Panc1 (cell line): ENCODE results near the gene HESX1. TPM values are rescaled to one million over a fixed set of nuclear protein-coding genes. Genes with fewer than 3 reads are reported as not detected.

Experiments
- ATAC-seq: fragments of 200-7000 bp; cut with Tn5 transposase; 2 replicates; pipeline ENCODE4 v1.9.1; 2020; ENCODE audit warnings: mild to moderate bottlenecking, moderate library complexity
- BruUV-seq: library from RNA; stranded (reverse); fragments of 400-500 nt; replicated peaks from 2 replicates; lab custom pipeline; 2021; lab: Mats Ljungman, UMichigan
- CTCF ChIA-PET: fragments of 300-600 bp; sonication (Branson Sonifier 250); formaldehyde crosslinking; loops from one replicate; lab custom pipeline; 2022; ENCODE audit warnings: antibody characterized with exemption; lab: Charles Lee
- POLR2A ChIA-PET: fragments of 300-600 bp; sonication (Branson Sonifier 250); formaldehyde crosslinking; loops from one replicate; lab custom pipeline; 2022; ENCODE audit warnings: antibody characterized with exemption; lab: Charles Lee
- DNase-seq: peaks from one replicate; pipeline ENCODE4 v3.0.0-alpha.2; 2010; ENCODE audit warnings: low read depth, low spot score
- H3K27ac ChIP-seq: 2 replicates; pipeline ENCODE4 v1.5.1; 2011; ENCODE audit warnings: mild to moderate bottlenecking, low read length, inconsistent platforms
- H3K27me3 ChIP-seq: fragments of 200-500 bp; sonication (Bioruptor generic); 2 replicates; pipeline ENCODE4 v1.6.0; 2014; ENCODE audit warnings: low read length, inconsistent platforms; ENCODE audit not compliant: control insufficient read depth, insufficient read depth
- H3K36me3 ChIP-seq: fragments of 200-500 bp; sonication (Bioruptor generic); 2 replicates; pipeline ENCODE4 v1.5.1; 2014; ENCODE audit warnings: inconsistent platforms, mild to moderate bottlenecking, low read length, moderate library complexity; ENCODE audit not compliant: control insufficient read depth, insufficient read depth
- H3K4me1 ChIP-seq: 2 replicates; pipeline ENCODE4 v1.5.1; 2011; ENCODE audit warnings: inconsistent platforms, mild to moderate bottlenecking, low read length, moderate library complexity; ENCODE audit not compliant: control insufficient read depth, insufficient read depth
- H3K4me3 ChIP-seq, 2 experiments: 2 replicates each; pipeline ENCODE4 v1.5.1; 2011 to 2012; ENCODE audit warnings: low read depth in 2 of 2, low read length in 2 of 2, mild to moderate bottlenecking in 2 of 2, inconsistent platforms in 1 of 2, moderate library complexity in 1 of 2
- H3K9me3 ChIP-seq: fragments of 200-500 bp; sonication (Bioruptor generic); 2 replicates; pipeline ENCODE4 v1.5.1; 2014; ENCODE audit warnings: low read depth, mild to moderate bottlenecking, inconsistent platforms, low read length, moderate library complexity; ENCODE audit not compliant: control insufficient read depth, insufficient read depth
- POLR2AphosphoS5 ChIP-seq: IDR thresholded peaks from 2 replicates; pipeline ENCODE4 v1.6.1; 2012; ENCODE audit warnings: mild to moderate bottlenecking, low read depth, low read length, moderate library complexity
- SIN3A ChIP-seq: IDR thresholded peaks from 2 replicates; pipeline ENCODE4 v1.6.1; 2012; ENCODE audit warnings: low read depth, mild to moderate bottlenecking, low read length, moderate library complexity, borderline replicate concordance; ENCODE audit not compliant: insufficient read depth
- TCF7L2 ChIP-seq: IDR thresholded peaks from 2 replicates; pipeline ENCODE4 v1.6.1; 2011; ENCODE audit warnings: mild to moderate bottlenecking, low read depth, low read length, inconsistent platforms
- in situ Hi-C: cut with HindIII; loops from 2 replicates; pipeline ENCODE4 v1.10.0; 2016; ENCODE audit warnings: low sequenced_read_pairs, low pct_unique_long_range_greater_than_20kb
- intact Hi-C: fragments of 100-400 bp; cut with micrococcal nuclease; formaldehyde crosslinking; loops from one replicate; pipeline ENCODE4 v1.10.0; 2022; ENCODE audit not compliant: unreplicated experiment
- total RNA-seq: library from RNA; stranded (reverse); gene quantifications from one replicate; pipeline ENCODE4 v1.2.1, GENCODE V29; 2021; ENCODE audit not compliant: unreplicated experiment
- TF ChIP-seq, protein P1 (sequence below), 2 experiments: IDR thresholded peaks; 2 replicates each; pipeline ENCODE4 v1.6.1; 2011 to 2012; ENCODE audit warnings: low read depth in 2 of 2, control low read depth in 1 of 2, low read length in 1 of 2, mild to moderate bottlenecking in 1 of 2, moderate library complexity in 1 of 2; ENCODE audit not compliant: insufficient read depth in 1 of 2
- TF ChIP-seq, protein P2 (sequence below): fragments of 450-650 bp; IDR thresholded peaks from 2 replicates; pipeline ENCODE4 v1.5.1; 2017; ENCODE audit warnings: mild to moderate bottlenecking

HESX1 gene
- total RNA-seq, 1 experiment from 2014 or later: 1.1 TPM

DNA sequence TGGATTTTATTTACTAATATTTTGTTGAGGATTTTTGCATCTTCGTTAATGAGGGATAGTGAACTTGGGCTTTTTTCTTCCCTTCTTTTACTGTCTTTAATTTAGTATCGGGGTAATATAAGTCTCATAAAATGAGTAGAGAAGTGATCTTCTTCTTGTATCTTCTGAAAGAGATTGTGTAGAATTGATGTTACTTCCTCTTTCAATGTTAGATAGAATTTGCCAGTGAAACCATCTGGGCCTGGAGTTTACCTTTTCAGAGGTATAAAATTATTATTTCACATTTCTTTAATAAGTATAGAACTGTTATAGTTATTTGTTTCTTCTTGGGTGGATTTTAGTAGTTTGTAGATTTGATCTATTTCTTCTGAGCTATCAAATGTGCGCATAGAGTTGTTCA is 7.8 kb downstream of the HESX1 start:
- no TSS peak for BruUV-seq
- TF ChIP-seq, protein P1, sequence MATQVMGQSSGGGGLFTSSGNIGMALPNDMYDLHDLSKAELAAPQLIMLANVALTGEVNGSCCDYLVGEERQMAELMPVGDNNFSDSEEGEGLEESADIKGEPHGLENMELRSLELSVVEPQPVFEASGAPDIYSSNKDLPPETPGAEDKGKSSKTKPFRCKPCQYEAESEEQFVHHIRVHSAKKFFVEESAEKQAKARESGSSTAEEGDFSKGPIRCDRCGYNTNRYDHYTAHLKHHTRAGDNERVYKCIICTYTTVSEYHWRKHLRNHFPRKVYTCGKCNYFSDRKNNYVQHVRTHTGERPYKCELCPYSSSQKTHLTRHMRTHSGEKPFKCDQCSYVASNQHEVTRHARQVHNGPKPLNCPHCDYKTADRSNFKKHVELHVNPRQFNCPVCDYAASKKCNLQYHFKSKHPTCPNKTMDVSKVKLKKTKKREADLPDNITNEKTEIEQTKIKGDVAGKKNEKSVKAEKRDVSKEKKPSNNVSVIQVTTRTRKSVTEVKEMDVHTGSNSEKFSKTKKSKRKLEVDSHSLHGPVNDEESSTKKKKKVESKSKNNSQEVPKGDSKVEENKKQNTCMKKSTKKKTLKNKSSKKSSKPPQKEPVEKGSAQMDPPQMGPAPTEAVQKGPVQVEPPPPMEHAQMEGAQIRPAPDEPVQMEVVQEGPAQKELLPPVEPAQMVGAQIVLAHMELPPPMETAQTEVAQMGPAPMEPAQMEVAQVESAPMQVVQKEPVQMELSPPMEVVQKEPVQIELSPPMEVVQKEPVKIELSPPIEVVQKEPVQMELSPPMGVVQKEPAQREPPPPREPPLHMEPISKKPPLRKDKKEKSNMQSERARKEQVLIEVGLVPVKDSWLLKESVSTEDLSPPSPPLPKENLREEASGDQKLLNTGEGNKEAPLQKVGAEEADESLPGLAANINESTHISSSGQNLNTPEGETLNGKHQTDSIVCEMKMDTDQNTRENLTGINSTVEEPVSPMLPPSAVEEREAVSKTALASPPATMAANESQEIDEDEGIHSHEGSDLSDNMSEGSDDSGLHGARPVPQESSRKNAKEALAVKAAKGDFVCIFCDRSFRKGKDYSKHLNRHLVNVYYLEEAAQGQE (IDR thresholded peaks at IDR 0.05; ENCODE audit: insufficient read depth in 1 of 2, low read depth in 2 of 2, low read length in 1 of 2): no peak
- TF ChIP-seq TCF7L2 (no peak), SIN3A (no peak), POLR2AphosphoS5 (no peak)
- TF ChIP-seq, protein P2, sequence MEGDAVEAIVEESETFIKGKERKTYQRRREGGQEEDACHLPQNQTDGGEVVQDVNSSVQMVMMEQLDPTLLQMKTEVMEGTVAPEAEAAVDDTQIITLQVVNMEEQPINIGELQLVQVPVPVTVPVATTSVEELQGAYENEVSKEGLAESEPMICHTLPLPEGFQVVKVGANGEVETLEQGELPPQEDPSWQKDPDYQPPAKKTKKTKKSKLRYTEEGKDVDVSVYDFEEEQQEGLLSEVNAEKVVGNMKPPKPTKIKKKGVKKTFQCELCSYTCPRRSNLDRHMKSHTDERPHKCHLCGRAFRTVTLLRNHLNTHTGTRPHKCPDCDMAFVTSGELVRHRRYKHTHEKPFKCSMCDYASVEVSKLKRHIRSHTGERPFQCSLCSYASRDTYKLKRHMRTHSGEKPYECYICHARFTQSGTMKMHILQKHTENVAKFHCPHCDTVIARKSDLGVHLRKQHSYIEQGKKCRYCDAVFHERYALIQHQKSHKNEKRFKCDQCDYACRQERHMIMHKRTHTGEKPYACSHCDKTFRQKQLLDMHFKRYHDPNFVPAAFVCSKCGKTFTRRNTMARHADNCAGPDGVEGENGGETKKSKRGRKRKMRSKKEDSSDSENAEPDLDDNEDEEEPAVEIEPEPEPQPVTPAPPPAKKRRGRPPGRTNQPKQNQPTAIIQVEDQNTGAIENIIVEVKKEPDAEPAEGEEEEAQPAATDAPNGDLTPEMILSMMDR: no peak
- POLR2A ChIA-PET: interaction anchor here (0.6 kb wide), 1 partner anchor 96 kb away, joined by 4 read pairs; no protein-coding TSS in a partner anchor
- in situ Hi-C loops: no loop called here
- H3K4me3 ChIP-seq: no peak overlapping the region
- no peaks in the 10 kb centered on the region for H3K27me3 ChIP-seq
- intact Hi-C loops: no loop called here
- ATAC-seq (no peak), DNase-seq (no peak)
- CTCF ChIA-PET: no interaction called here
- no peaks in the 10 kb centered on the region for H3K36me3 ChIP-seq
- H3K27ac ChIP-seq: no peak overlapping the region
- no peaks in the 10 kb centered on the region for H3K9me3 ChIP-seq
- no peaks in the 10 kb centered on the region for H3K4me1 ChIP-seq

DNA sequence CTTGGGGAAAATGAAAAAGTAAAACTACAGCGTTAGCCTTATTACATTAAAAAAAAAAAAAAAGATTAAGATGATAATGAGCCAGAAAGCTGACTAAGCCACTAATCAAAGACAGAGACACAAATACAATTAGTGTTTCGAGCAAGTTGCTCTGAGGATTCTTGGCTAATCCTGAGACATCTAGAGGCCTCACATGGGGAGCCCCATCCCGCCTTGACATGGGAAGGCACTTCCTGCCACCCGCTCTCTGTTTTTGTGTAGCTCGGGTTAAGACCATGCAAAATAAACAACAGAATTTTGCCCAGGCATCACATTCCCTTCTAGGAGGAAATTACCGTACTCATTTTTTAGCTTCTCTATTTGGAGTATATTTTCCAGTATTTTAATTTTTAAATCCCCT is 15.3 kb downstream of the HESX1 start:
- no peaks in the 10 kb centered on the region for H3K9me3 ChIP-seq
- H3K27ac ChIP-seq: no peak overlapping the region
- DNase-seq (no peak), ATAC-seq (no peak)
- CTCF ChIA-PET: no interaction called here
- intact Hi-C loops: no loop called here
- H3K27me3 ChIP-seq: no peaks in the 10 kb centered on the region; the same call in 1 of the 2 replicates
- in situ Hi-C loops: no loop called here
- POLR2A ChIA-PET: no interaction called here
- H3K4me1 ChIP-seq: no peaks in the 10 kb centered on the region
- H3K4me3 ChIP-seq: no peak overlapping the region
- TF ChIP-seq, protein P2: no peak
- no peak for TF ChIP-seq TCF7L2
- BruUV-seq: no TSS peak
- no peaks in the 10 kb centered on the region for H3K36me3 ChIP-seq
